Kidney (tissue), 14 donors: ENCODE measurements around the gene RPL22. TPM values are rescaled to one million over a fixed set of nuclear protein-coding genes. Genes with fewer than 3 reads are reported as not detected.
A peak's percentile ranks its signal among the peaks of the same experiment; 100 is the strongest.

Experiments used
- DNase-seq, 5 donors: peaks; one replicate each; pipeline ENCODE4 v3.0.0-alpha.2; 2013 to 2020
- FAIRE-seq: peaks from 2 replicates; lab custom pipeline; 2012; peaks lifted over from hg19 to GRCh38; lab: Jason Lieb, UNC
- H3K27ac ChIP-seq, 2 donors: one replicate each; pipeline ENCODE4 v1.7.0; 2013; ENCODE audit warnings: low read depth in 2 of 2, low read length in 2 of 2, inconsistent platforms in 1 of 2
- H3K27me3 ChIP-seq: one replicate; pipeline ENCODE4 v1.7.1; 2013; ENCODE audit warnings: low read length, inconsistent platforms; ENCODE audit not compliant: control insufficient read depth, insufficient read depth
- H3K36me3 ChIP-seq, 3 donors: one replicate each; pipeline versions ENCODE4 v1.7.0 to v1.7.1; 2013; ENCODE audit warnings: low read length in 3 of 3, control low read depth in 1 of 3, inconsistent platforms in 1 of 3; ENCODE audit not compliant: insufficient read depth in 3 of 3, control insufficient read depth in 2 of 3
- H3K4me1 ChIP-seq, 3 donors: one replicate each; pipeline versions ENCODE4 v1.7.0 to v1.7.1; 2013; ENCODE audit warnings: low read length in 3 of 3, inconsistent platforms in 1 of 3, low read depth in 1 of 3; ENCODE audit not compliant: control insufficient read depth in 2 of 3, insufficient read depth in 2 of 3
- H3K4me3 ChIP-seq, 3 donors: one replicate each; pipeline versions ENCODE4 v1.7.0 to v1.8.1; 2013; ENCODE audit warnings: low read length in 3 of 3, control low read depth in 1 of 3, inconsistent platforms in 1 of 3
- H3K9ac ChIP-seq, 3 donors: one replicate each; pipeline versions ENCODE4 v1.7.0 to v1.7.1; 2013; ENCODE audit warnings: low read length in 3 of 3, control low read depth in 1 of 3, inconsistent platforms in 1 of 3
- H3K9me3 ChIP-seq, 3 donors: one replicate each; pipeline versions ENCODE4 v1.7.0 to v1.7.1; 2013; ENCODE audit warnings: low read length in 3 of 3, control low read depth in 1 of 3, inconsistent platforms in 1 of 3; ENCODE audit not compliant: control insufficient read depth in 2 of 3, insufficient read depth in 1 of 3
- intact Hi-C: fragments of 100-400 bp; cut with DNase I; formaldehyde crosslinking; loops from one replicate; pipeline ENCODE4 v1.11.1; 2022
- polyA plus RNA-seq: library from polyadenylated mRNA; stranded (reverse); fragments of 350-450 nt; fragmentation: Illumina TruSeq; extraction: RNeasy Lipid Tissue Mini Kit (QIAGEN cat#74804); gene quantifications from one replicate; pipeline ENCODE4 v1.2.3, GENCODE V29; 2014; ENCODE audit warnings: low read depth, low replicate concordance; ENCODE audit not compliant: insufficient read depth
- total RNA-seq: library from RNA; stranded (reverse); fragmentation: NEBNext Ultra II Directional; extraction: Animal tissue kit (Norgen Biotek cat#: 25700); gene quantifications from one replicate; pipeline ENCODE4 v1.2.1, GENCODE V29; 2021
- TF ChIP-seq, protein P1 (sequence below): IDR thresholded peaks from 3 replicates; pipeline ENCODE4 v1.5.1; 2012; ENCODE audit warnings: mild to moderate bottlenecking, moderate library complexity, borderline replicate concordance; ENCODE audit not compliant: insufficient read depth; ENCODE audit errors: extremely low read depth
- donor health status: control.
- donor health status: control.
- donor health status: control.
- donor health status: control.
- donor health status: control.
- donor health status: DM: yes; HTN: yes; CAD: no.
- donor health status: Normal renal cell carcinoma (clear cell type).

RPL22 gene
- total and polyA plus RNA-seq, 2 donors from 2014 or later = 377 to 605 TPM

DNA sequence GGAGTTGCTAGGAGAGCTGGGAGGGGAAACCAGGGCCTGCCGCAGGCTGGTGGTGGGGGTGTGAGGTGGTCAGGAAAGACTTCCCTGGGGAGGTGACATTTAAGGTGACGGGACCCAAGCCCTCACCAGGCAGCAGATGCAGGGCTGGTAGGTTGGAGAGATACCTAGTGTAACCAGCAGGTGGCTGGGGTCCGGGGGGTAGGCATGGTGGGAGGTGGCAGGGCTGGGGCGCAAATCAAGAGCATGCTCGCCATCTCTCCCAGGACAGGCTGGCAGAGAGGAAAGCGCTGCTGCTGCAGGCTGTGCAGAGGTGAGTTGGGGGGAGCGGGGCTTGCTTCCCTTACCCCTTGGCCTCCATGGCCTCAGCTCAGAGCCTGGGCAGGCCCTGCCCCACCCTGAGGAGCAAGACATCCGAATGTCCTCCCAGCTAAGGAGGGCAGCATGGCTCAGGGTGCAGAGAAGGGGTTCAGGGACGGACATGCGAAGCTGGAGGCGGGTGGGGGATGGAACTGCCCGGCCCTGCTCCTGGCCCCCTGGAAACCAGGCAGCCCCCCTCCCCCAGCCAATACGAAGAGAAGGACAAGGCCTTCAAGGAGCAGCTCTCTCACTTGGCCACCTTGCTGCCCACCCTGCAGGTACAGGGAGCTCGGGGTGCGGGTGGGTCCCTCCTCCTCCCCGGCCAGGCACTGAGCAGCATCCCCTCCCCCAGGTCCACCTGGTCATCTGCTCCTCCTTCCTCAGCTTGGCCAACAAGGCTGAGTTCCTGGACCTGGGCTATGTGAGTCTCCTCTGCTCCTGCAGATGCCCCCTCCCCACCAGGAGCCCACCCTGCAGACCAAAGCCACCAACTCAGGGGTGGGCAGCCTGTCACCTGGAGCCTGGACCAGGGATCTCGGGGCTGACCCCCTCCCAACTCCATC is 10.5 kb upstream of the RPL22 start:
- TF ChIP-seq, protein P1, sequence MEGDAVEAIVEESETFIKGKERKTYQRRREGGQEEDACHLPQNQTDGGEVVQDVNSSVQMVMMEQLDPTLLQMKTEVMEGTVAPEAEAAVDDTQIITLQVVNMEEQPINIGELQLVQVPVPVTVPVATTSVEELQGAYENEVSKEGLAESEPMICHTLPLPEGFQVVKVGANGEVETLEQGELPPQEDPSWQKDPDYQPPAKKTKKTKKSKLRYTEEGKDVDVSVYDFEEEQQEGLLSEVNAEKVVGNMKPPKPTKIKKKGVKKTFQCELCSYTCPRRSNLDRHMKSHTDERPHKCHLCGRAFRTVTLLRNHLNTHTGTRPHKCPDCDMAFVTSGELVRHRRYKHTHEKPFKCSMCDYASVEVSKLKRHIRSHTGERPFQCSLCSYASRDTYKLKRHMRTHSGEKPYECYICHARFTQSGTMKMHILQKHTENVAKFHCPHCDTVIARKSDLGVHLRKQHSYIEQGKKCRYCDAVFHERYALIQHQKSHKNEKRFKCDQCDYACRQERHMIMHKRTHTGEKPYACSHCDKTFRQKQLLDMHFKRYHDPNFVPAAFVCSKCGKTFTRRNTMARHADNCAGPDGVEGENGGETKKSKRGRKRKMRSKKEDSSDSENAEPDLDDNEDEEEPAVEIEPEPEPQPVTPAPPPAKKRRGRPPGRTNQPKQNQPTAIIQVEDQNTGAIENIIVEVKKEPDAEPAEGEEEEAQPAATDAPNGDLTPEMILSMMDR = no peak
- H3K4me3 ChIP-seq = no peak overlapping the region
- no peaks in the 10 kb centered on the region for H3K9me3 ChIP-seq
- H3K27ac ChIP-seq = no peak overlapping the region
- intact Hi-C loops = no loop called here
- H3K4me1 ChIP-seq = peaks cover 0 to 5% (median 0%) of the 10 kb centered on the region in 3 donors
- DNase-seq (peak in 2 of 5 donors; percentile 66 to 70), FAIRE-seq (no peak)
- no peaks in the 10 kb centered on the region for H3K27me3 ChIP-seq
- H3K36me3 ChIP-seq = no peaks in the 10 kb centered on the region
- no peak overlapping the region for H3K9ac ChIP-seq

- no peak overlapping the region for H3K4me3 ChIP-seq
- H3K9me3 ChIP-seq = no peaks in the 10 kb centered on the region
- DNase-seq (peak; percentile 49 to 84 (median 71)), FAIRE-seq (no peak)
- TF ChIP-seq, protein P1 = peak; percentile 27
- intact Hi-C loops = no loop called here
- H3K36me3 ChIP-seq = no peaks in the 10 kb centered on the region
- H3K4me1 ChIP-seq = peaks cover 0 to 7% (median 0%) of the 10 kb centered on the region in 3 donors
- no peak overlapping the region for H3K27ac ChIP-seq
- H3K27me3 ChIP-seq = no peaks in the 10 kb centered on the region
- H3K9ac ChIP-seq = no peak overlapping the region
Observed at GRCh38 chr1:6208723-6209660, 9.6 kb upstream of the RPL22 start.

DNA sequence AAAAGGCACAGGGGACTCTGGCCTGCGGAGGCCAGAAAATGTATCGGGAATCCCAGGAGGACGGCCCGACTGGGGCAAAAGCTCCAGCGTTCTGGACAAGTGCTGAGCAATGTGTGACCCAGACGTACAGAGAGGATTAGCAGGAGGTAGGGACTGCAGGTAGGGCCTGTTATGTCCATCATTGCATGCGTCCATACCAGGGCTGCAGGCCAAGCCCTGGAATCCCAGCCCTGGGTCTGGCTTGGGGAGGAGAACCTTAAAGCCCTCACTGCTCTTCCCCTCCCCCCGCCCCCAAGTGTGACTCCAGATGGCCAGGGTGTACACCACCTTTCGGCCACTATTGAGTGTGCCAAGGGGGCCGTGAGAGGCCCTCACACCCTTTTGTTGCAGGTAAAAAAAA is 8.5 kb upstream of the RPL22 start:
- Histone ChIP-seq H3K9ac (no peak overlapping the region), H3K36me3 (no peaks in the 10 kb centered on the region), H3K27me3 (no peaks in the 10 kb centered on the region), H3K9me3 (no peaks in the 10 kb centered on the region), H3K4me1 (peaks cover 0 to 7% (median 0%) of the 10 kb centered on the region in 3 donors), H3K4me3 (no peak overlapping the region), H3K27ac (no peak overlapping the region)
- intact Hi-C loops = no loop called here
- DNase-seq (no peak), FAIRE-seq (no peak)
- TF ChIP-seq, protein P1 = no peak
